VCaP (cell line): Measurements from ENCODE around the gene KLHL1.

Experiments used
- H3K27ac ChIP-seq: fragments of 450-650 bp; 2 replicates; pipeline ENCODE4 v1.5.1; 2017
- TF ChIP-seq, protein P1 (sequence below): fragments of 450-650 bp; conservative IDR thresholded peaks from 2 replicates; pipeline ENCODE4 v1.5.1; 2017; ENCODE audit warnings: mild to moderate bottlenecking, moderate library complexity

Gene KLHL1

DNA sequence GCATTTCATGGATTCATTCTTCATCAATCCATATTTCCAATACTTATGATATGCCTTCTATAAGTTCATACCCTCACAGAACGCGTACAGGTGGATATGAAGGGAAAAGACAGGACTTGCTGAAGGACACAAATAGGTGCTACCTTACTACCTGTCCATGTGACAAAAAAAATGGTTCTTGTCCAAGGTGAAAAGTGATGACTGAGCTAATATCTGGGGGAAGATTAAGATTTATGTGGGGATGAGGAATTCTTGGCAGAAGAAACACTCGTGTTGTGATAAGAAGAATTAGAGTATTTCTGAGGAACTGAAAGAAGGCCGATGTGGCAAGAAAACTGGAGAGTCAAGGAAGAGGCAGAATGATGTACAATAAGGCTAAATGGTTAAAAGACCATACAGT is 357.0 kb downstream of the KLHL1 start:
- TF ChIP-seq, protein P1, sequence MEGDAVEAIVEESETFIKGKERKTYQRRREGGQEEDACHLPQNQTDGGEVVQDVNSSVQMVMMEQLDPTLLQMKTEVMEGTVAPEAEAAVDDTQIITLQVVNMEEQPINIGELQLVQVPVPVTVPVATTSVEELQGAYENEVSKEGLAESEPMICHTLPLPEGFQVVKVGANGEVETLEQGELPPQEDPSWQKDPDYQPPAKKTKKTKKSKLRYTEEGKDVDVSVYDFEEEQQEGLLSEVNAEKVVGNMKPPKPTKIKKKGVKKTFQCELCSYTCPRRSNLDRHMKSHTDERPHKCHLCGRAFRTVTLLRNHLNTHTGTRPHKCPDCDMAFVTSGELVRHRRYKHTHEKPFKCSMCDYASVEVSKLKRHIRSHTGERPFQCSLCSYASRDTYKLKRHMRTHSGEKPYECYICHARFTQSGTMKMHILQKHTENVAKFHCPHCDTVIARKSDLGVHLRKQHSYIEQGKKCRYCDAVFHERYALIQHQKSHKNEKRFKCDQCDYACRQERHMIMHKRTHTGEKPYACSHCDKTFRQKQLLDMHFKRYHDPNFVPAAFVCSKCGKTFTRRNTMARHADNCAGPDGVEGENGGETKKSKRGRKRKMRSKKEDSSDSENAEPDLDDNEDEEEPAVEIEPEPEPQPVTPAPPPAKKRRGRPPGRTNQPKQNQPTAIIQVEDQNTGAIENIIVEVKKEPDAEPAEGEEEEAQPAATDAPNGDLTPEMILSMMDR: no peak

DNA sequence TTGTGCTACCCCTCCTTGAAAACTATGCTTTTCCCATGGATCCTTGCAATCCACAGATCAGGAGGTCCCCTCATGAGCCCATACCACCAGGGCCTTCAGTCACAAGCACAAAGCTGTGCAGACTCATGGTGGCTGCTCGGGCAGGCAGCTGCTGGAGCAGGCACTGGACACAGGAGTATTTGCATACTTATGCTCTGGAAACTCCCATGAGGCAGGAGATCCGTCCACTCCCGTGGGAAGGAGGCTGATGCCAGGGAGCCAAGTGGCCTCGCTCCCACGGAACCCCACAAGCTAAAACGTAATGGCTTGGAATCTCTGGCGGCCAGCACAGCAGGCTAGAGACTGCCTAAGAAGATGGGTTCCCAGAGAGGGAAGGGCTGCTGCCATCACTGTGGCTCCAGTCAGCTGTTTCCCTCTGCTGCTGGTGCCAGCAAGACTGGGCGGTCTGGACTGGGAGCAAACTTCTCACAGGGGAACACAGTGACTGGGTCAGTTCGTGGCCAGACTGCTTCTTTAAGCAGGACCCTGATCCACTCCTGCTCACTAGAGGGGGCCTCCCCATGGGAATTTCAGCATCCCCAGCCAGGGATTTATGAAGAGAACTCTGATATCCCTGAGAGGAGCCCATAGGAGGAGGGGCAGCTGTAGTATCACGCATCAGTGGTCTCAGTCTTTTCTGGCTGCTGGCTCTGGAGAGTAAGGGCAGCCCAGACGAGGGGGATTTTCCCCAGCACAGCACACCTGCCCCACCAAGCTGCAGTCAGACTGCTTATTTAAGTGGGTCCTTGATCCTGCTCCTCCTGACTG is 370.9 kb downstream of the KLHL1 start:
- H3K27ac ChIP-seq: no peak overlapping the region
- TF ChIP-seq, protein P1: no peak

More for the DNA sequence above, 357.0 kb downstream of the KLHL1 start:
- no peak overlapping the region for H3K27ac ChIP-seq

DNA sequence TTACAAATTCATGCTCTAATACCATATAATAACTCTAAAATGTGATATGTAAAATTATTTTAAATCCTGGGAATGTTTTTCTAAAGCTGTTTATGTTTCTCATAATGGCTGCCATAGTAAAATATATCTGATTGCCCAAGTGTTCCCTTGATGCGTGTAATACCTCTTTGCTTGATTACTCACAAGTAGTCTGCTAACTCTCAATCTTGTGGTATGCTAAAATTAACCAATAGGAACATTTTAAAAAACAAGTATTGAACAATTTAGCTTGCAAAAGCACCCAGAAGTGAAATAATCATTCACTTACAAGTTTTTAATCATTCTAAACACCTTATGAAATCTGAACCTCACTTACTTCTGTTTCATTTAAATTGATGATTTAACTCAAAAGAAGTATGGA is 386.6 kb downstream of the KLHL1 start:
- no peak overlapping the region for H3K27ac ChIP-seq
- TF ChIP-seq, protein P1: no peak

DNA sequence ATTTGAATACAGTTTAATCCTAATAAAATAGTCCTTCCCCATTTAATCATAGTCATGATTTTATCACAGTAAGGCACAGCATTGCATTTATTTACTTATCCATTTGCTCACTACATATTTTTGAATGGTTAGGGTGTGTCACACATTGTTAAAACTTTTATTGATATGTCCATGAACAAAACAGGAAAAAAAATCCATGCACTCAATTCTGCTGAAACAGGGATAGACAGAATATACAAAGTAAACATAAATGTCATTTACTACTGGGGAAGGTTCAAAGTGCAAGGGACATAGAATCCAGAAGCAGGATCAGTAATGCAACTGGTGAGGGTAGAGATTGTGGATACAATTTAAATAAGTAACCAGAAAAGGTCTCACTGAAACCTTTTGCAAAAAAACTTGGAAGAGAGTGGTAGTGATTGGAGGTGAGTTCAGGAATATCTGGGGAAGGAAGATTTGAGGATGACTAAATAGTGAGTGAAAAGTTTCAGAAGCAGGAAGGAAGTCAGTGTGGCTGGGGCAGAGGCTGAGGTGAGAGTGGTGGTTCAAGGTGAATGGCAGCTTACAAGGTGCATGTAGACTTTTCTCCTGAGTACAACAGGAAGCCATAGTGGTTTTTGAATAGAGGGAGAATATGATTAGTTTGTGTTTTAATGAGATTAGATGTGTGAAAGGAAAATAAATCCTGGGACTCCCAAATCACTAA is 387.8 kb downstream of the KLHL1 start:
- H3K27ac ChIP-seq: no peak overlapping the region
- TF ChIP-seq, protein P1: no peak

DNA sequence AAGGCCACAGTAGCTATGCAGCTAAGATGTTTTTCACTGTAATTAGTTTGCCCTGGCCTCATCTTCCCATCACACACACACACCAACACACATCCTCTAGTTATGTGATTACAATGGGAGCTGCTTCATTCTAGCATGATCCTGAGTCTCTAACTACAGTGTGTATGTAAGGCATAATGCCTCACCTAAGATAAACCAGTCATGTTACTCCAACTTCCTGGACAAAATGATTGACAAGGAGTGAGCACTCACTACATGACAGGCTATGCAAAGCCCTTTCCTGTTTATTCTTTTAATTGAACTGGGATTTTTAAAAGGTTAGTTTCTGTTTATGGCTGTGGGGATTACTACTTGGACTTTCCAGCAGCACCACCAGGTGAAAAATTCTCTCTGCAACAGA is 401.4 kb downstream of the KLHL1 start:
- no peak overlapping the region for H3K27ac ChIP-seq
- TF ChIP-seq, protein P1: no peak

DNA sequence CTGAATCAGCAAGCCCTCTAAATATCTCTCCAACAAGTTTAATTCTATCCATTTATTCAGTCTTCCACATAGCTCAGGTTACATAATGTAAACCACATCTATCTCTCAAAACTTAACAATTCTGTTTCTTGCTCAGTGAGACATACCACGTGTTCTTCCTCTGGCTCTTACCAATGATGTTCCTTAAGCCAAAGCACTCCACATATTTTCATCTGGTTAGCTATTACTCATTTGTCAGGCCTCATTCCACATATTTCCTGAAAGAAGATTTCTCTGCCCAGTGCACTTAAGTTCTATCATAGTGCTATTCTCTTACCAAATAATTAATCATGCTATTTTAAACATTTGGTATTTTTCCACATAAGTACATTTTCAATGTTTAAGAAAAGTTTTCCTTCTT is 403.9 kb downstream of the KLHL1 start:
- TF ChIP-seq, protein P1: no peak
- H3K27ac ChIP-seq: no peak overlapping the region

DNA sequence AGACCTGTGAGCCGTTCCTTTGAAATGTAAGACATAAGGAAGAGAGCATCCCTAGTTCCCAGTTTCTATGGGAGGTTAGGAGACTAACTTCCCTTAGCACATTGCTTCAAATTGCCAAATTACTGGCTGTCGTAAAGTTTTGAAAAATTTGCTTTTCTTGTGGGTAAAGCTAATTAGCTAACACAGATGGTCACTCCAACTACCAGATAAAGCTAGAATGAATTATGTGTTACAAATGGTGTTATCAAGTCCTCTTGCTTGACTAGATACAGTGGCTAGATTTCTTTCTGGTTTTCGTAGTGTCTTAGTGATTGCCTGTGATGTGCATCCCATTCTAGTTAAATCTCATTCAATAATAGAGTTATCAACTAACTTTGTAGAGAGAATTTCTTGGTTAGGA is 417.3 kb downstream of the KLHL1 start:
- H3K27ac ChIP-seq: no peak overlapping the region
- TF ChIP-seq, protein P1: no peak
